Peyer's patch (tissue), 4 donors: ENCODE measurements around the gene ZNF646.

Experiments used
- POLR2A ChIP-seq, 2 donors: fragments of 450-650 bp; IDR thresholded peaks; one replicate each; pipeline ENCODE4 v1.5.1; 2017; ENCODE audit warnings: antibody characterized with exemption in 2 of 2, mild to moderate bottlenecking in 2 of 2, moderate library complexity in 2 of 2
- TF ChIP-seq, protein P1 (sequence below), 6 experiments: fragments of 450-650 bp in 4 of 6; fragments of 200-600 bp in 2 of 6; sonication (generic) in 1 of 6; IDR thresholded peaks; one replicate each; pipeline ENCODE4 v1.5.1; 2017 to 2019; ENCODE audit warnings: antibody characterized with exemption in 6 of 6, mild to moderate bottlenecking in 3 of 6, moderate library complexity in 1 of 6

DNA sequence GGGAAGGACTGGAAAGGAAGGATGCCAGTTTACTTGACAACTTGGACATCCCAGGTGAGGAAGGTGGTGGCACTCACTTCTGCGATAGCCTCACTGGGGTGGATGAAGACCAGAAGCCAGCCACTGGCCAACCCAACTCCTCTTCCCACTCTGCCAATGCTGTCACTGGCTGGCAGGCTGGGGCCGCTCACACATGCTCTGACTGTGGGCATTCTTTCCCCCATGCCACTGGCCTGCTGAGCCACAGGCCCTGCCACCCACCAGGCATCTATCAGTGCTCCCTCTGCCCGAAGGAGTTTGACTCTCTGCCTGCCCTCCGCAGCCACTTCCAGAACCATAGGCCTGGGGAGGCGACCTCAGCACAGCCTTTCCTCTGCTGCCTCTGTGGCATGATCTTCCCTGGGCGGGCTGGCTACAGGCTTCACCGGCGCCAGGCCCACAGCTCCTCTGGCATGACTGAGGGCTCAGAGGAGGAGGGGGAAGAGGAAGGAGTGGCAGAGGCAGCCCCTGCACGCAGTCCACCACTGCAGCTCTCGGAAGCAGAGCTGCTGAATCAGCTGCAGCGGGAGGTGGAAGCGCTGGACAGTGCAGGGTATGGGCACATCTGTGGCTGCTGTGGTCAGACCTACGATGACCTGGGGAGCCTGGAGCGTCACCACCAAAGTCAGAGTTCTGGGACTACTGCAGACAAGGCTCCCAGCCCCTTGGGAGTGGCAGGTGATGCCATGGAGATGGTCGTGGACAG, 4.5 kb downstream of the ZNF646 start:
- TF ChIP-seq, protein P1, sequence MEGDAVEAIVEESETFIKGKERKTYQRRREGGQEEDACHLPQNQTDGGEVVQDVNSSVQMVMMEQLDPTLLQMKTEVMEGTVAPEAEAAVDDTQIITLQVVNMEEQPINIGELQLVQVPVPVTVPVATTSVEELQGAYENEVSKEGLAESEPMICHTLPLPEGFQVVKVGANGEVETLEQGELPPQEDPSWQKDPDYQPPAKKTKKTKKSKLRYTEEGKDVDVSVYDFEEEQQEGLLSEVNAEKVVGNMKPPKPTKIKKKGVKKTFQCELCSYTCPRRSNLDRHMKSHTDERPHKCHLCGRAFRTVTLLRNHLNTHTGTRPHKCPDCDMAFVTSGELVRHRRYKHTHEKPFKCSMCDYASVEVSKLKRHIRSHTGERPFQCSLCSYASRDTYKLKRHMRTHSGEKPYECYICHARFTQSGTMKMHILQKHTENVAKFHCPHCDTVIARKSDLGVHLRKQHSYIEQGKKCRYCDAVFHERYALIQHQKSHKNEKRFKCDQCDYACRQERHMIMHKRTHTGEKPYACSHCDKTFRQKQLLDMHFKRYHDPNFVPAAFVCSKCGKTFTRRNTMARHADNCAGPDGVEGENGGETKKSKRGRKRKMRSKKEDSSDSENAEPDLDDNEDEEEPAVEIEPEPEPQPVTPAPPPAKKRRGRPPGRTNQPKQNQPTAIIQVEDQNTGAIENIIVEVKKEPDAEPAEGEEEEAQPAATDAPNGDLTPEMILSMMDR (IDR thresholded peaks at IDR 0.05), result no peak
- no peak for TF ChIP-seq POLR2A (IDR thresholded peaks at IDR 0.05)
